HG02678 (cell line): ENCODE measurements around the gene HECTD3.

Source experiments
- ATAC-seq: cut with Tn5 transposase; IDR thresholded peaks from one replicate; pipeline ENCODE4 v1.9.1; 2021; ENCODE audit warnings: mild to moderate bottlenecking, moderate library complexity; ENCODE audit not compliant: unreplicated experiment

The HECTD3 gene

DNA sequence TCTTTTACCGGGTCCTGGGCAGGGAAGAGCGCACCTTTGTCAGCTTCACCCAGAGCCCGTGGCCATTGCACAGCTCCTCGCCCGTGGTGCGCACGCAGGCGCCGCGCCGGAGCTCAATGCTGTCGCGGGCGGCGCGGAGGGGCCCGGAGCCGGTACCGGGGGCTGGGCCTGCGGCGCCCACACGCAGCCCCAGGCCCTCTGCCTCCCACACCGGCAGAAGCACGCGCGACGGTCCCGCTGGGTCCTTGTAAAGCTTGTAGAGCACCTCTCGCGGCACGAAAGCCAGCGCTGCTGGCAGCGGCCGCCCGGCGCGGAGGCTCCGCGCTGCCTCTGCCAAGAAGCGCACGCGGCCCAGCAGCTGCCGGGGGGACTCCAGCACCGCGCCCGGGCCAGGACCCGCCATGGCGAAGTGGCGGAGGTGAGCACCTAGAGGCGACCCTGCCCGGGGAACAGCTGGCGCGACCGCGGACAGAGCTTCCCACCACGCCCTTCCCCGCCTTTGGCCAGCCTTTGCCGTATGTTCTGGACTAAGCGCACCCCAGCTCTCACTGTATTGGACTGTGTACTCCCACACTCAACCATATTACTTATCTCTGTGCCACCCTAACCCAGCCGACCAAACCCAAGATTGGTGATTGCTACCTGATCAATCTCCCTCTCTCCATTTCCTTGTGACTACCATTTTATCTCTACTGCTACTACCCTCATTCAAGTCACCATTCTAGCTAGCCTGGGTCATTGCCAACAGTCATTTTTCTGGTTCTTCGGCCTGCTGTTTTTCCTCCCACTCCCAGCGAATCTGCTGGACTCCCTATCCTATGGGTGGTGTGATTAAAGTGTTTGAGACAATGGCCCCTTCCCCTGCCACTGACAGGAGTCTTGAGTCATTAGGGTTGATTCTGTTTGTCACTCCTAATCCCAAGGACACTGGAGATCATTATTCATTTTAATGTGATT lies at the start of gene HECTD3:
HECTD3 (minus strand) TSS at position 470 of the 957 bp plus-strand sequence; CDS start at position 403, 67 bp downstream.
- ATAC-seq = peak; percentile 80

GRCh38 chr1:45059829-45060228 lies 48.7 kb upstream of the HECTD3 start:
- no peak for ATAC-seq

GRCh38 chr1:45057542-45057941 lies 46.4 kb upstream of the HECTD3 start:
- no peak for ATAC-seq

DNA sequence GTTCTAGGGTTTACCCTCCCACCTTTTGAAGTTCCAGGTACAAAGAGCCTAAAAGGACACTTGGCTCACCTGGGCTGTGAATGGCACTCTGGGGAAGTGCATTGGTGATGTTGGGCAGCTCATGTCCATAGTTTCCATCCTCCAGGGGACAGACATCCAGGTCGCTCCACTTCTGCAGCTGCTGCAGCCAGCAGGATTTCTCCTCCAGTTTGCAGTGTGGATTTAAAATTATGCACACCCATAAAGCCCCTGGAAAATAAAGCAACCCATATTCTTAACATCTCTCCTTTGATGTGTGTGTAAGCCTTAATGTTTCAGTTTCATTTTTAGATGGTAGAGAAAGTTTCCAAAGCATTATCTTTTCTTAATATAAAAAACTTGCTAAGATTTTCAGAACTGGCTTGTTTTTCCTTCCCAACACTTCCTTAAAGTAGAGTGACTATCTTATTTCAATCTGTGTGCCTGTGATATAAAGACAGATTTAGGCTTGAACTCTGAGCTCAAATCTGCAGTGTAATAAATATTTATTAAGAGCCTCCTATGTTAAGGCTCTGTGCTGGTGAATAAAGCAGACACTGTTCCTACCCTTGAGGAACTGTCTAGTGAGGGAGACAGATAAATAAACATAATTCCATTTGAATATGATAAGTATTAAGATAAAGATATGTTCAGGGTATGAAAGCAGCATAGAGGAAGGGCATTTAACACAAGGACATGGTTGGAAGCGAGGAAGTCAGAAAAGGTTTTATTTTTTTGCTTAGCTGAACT lies 40.1 kb upstream of the HECTD3 start:
- no peak for ATAC-seq

DNA sequence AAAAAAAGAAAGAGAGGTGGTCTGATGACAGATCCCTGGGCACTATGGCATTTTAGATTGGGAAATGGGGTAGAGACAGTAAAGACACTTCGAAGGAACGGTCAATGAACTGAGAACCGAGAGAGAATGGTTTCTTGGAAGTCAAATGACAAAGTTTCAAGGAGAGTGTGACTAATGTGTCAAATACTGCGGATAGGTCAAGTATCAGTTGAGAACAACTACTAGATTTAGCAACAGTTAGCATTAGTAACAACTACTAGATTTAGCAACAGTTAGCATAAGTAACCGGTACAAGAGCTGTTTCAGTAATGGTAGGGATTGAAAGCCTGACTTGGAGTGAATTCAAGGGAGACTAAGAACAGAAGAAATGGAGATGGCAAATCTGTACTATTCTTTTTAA lies 35.9 kb upstream of the HECTD3 start:
- ATAC-seq = no peak

- no peak for ATAC-seq
These were observed 33.8 kb upstream of the HECTD3 start for GRCh38 chr1:45044916-45045315.

- no peak for ATAC-seq
These were observed 32.0 kb upstream of the HECTD3 start for GRCh38 chr1:45043094-45043493.

- no peak for ATAC-seq
These were observed 29.2 kb upstream of the HECTD3 start for GRCh38 chr1:45040297-45040696.

GRCh38 chr1:45038661-45039364 lies 27.7 kb upstream of the HECTD3 start:
- no peak for ATAC-seq

- ATAC-seq = no peak
These were observed 27.1 kb upstream of the HECTD3 start for GRCh38 chr1:45038240-45038639.

DNA sequence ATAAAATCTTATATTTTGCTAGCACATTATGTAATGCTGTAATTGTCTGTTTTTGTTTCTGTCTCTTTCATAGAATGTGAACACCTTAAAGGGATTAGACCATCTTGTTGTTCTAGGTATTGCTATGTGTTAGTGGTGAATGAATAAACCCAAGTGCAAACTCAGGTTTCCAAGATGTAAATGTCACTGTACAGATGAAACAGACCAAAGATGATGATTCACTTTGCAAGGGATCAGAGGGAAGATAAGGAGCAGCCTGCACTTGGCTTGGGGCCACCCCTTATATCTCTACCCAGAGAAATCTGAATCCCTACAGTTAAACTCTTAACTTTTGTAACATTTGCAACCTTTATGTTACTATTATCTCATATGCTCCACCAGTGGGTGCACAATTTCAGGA lies 26.3 kb upstream of the HECTD3 start:
- ATAC-seq = no peak

- ATAC-seq = no peak
These were observed 24.6 kb upstream of the HECTD3 start for GRCh38 chr1:45035631-45036301.

- no peak for ATAC-seq
These were observed 22.2 kb upstream of the HECTD3 start for GRCh38 chr1:45033356-45033755.

- no peak for ATAC-seq
These were observed 21.7 kb upstream of the HECTD3 start for GRCh38 chr1:45032837-45033236.

GRCh38 chr1:45026446-45026845 lies 15.3 kb upstream of the HECTD3 start:
- no peak for ATAC-seq

DNA sequence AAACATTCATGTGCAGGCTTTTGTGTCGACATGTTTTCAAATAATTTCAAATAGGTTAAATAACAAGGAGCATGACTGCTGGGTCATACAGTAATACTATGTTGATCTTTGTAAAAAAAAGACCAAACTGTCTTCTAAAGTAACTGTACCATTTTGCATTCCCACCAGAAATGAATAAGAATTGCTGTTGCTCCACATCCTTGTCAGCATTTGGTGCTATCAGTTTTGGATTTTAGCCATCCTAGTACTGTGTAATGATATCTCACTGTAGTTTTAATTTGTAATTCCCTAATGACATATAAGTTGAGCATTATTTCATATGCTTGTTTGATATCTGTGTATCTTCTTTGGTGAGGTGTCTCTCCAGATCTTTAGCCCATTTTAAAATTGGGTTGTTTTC lies 12.5 kb upstream of the HECTD3 start:
- no peak for ATAC-seq

DNA sequence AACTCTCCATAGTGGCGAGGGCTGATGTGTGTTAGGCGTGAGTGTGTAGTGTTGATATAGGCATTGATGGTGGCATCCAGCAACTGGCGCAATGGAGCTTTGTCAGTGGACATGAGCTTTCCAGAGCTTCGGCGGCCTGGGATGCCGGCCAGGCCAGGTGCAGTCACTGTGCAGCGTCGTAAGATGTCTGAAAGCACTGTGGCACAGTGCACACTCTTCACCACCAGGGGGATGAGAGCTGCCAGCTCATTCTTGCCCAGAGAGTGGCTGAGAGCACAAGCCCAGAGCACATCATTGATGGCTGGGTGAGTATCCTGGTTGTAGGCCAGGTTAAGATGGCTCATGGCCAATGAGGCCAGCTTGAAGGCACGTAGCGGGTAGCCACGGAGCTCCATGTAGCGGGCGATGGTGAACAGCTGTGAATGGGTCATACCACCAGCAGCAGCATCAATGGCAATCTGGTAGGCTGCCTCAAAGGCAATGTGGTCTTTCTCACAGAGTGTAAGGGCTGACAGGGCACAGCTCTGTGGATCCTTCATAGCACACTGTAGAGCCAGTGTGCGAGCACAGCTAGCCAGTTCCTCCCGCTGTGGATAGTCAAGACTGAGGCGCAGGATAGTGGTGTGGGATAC lies 7.6 kb upstream of the HECTD3 start:
- peak; percentile 62 for ATAC-seq

DNA sequence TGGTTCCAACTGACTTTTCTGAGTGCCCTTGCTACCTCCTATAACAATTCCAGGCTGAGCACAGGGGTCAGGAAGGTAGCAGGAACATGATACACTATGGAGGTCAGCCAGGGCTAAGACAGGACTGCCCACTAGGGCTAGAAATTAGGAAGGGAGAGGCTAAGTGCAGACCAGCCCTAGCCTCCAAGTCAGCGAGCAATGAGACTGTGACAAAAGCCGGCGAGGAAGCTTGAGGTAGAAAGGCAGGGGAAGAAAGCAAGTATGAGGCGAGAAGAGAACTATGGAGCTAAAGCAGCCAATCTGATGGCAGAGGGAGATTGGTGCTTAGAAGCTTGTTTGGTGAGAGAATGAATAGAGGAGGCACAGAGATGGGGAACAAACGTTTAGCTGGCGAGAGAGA lies 5.6 kb upstream of the HECTD3 start:
- no peak for ATAC-seq

- ATAC-seq = no peak
These were observed 5.1 kb upstream of the HECTD3 start for GRCh38 chr1:45016090-45016697.

DNA sequence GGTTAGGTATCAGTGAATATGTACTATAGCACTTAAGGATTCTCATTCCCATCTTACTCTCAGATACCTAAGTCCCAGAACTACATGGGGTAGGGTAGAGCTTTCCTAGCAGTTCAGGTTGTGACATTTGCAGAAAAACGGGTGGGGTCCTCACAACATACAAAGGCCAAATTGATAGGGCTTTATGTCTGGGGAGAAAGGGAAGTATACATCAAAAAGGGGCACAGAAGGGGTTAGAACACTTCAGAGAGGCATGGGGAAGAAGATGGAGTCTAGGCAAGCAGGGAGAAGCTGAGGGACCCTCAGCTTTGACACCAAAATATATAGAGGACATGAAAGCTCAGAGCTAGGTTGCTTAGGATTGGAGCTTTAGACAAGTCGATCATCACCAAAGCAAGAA lies 4.6 kb upstream of the HECTD3 start:
- ATAC-seq = no peak
